LNCAP (cell line): Measurements from ENCODE around the gene CNGB1.

Source experiments
- TF ChIP-seq, protein P1 (sequence below): fragments of 450-650 bp; IDR thresholded peaks from 2 replicates; pipeline ENCODE4 v1.5.1; 2017; ENCODE audit warnings: mild to moderate bottlenecking

The CNGB1 gene

DNA sequence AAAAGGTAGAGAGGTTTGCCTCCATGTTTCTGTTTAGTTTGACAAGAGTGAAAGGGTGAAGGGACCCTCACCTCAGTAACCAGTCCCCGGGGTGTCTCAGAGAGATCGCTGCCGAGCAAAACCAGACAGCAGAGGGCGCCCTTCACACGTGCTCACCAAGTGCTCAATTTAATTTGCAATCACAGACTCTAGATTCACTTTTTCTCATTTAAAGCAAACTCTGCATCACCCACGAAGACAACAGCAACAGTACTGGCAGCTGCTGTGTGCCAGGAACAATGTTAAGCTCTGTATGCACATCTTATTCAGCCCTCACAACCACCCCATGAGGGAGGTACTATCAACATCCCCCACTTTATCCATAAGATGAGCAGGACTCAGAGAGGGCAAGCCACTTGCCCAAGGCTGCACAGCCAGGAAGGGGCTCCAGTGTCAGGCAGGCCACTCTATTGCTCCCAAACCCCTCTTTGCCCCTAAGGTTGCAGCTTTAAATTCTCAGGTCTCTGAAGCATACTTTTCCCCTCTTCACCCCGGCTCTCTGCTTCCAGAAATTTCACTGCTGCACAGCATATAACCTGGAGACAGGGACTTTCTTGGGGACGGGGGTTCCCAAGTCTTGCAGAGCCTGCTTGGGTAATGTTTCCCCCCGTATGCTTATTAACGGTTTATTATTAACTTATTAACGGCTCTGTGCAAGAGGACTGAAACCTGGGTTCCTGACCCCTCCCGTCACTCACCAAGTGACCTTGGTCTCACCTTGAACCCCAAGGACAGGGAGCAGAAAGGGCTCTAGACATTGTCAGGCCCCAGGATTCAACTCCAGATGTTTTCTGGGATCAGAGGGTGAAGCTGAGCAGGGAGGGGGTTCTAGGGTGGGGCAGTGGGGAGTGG is 70.9 kb downstream of the CNGB1 start:
- TF ChIP-seq, protein P1, sequence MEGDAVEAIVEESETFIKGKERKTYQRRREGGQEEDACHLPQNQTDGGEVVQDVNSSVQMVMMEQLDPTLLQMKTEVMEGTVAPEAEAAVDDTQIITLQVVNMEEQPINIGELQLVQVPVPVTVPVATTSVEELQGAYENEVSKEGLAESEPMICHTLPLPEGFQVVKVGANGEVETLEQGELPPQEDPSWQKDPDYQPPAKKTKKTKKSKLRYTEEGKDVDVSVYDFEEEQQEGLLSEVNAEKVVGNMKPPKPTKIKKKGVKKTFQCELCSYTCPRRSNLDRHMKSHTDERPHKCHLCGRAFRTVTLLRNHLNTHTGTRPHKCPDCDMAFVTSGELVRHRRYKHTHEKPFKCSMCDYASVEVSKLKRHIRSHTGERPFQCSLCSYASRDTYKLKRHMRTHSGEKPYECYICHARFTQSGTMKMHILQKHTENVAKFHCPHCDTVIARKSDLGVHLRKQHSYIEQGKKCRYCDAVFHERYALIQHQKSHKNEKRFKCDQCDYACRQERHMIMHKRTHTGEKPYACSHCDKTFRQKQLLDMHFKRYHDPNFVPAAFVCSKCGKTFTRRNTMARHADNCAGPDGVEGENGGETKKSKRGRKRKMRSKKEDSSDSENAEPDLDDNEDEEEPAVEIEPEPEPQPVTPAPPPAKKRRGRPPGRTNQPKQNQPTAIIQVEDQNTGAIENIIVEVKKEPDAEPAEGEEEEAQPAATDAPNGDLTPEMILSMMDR, result peak; percentile 94

DNA sequence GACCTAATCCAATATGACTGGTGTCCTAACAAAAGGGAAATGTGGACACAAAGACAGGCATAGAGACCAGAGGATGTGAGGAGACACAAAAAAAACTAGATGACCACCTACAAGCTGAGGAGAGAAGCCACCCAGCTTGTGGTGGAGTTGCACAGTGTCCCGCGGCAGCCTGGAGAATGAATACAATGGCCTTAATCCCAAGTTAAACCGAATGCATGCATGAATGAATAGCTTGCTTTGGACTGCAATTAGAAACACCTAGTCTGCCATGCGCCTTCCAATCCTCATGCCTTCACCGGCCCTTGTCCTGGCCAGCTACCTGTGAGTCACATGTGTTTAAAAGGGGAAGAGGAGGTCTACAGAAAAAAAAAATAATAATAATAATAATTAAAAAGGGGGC is 72.0 kb downstream of the CNGB1 start:
- TF ChIP-seq, protein P1, result no peak

DNA sequence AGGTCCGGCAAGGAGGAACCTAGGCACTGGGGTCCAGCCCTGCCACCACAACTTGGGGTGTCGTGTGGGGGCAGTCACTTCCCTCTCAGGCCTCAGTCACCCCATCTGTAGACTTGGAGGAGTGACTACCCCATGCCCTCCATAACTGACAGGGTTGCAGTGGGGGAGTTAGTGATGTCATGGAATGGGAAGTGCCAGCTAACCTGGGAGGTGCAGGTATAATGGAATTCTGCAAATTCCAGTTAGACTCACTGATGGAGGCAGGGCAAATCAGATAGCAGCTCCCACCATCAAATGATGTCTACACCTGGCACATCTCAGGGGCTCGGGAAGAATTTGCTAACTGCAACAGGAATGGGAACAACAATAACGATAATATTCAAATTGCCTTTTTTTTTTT is 72.9 kb downstream of the CNGB1 start:
- TF ChIP-seq, protein P1, result no peak

DNA sequence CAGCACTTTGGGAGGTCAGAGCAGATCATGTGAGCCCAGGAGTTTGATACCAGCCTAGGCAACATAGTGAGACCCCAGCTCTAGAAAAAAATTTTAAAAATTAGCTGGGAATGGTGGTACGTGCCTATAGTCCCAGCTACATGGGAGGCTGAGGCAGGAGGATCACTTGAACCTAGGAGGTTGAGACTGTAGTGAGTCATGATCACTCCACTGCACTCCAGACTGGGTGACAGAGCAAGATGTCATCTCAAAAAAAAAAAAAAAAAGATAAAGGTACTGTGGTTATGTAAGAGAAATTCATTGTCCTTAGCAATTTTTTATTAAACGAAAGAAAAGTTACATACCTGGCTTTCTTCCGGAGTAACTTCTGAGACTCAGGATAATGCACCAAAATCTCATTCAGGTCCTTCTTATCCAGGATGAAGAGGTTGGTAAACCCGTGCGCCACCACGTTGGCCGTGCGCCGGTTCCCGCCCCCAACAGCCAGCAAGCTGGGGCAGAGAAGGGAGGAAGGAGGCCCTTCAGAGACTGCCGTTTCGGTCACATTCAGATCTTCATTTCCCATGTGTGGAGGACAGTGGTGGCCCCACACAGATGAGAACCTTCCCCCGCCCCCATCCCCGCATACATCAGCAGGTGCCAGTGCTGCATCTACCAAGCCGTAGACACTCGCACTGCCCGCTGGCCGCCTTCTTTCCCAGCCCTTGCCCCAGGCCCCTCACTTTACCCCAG is 73.7 kb downstream of the CNGB1 start:
- TF ChIP-seq, protein P1, result no peak

DNA sequence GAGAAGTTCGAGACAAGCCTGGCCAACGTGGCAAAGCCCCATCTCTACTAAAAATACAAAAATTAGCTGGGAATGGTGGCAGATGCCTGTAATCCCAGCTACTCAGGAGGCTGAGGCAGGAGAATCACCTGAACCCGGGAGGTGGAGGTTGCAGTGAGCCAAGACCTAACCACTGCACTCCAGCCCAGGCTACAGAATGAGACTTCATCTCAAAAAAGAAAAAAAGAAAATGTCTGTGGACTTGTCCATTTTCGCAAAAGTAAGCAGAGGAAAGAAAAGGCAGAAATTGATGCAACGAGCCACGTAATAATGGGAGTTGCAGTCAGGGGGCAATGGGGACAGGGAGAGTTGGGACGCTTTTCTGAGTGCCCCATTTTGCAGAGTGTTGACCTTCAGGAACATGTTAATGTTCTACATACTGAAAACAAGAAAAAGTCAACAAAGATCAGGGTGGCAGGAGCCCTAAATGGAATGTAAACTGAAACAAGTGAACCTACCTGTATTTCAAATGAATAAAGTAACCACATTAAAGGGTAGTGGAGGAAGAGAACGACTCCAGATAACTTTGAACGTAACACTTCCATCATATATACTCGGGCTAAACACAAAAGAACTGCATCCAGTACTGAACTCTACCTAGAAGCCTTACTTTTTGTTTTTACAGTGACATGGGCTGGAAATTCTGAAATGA is 76.4 kb downstream of the CNGB1 start:
- TF ChIP-seq, protein P1, result no peak

DNA sequence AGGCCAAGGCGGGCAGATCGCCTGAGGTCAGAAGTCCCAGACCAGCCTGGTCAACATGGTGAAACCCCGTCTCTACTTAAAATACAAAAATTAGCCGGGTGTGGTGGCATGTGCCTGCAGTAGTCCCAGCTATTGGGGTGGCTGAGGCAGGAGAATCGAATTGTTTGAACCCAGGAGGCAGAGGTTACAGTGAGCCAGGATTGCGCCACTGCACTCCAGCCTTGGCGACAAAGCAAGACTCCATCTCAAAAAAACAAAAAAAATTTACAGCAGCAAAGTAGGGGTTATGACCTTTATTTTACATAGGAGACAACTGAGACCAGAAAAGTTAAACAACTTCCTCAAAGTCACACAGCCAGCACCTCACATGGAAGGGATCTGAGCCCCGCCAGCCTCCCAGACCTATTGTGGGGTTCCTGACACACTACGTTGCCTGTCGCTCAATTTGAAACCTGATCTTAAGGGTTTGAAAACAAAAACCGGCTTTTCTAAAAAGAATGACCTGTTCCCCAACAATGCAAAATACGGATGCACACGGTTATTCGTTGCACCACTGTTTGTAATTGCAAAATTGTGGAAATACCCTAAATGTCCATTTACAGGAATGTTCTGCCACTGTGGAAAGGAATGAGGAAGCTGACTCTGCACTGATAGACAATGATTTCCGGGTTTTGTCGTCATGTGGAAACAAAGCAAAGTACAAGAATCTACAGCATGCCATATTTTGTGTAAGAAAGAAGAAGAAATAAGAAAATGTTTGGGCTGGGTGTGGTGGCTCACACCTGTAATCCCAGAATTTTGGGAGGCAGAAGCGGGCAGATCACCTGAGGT is 77.2 kb downstream of the CNGB1 start:
- TF ChIP-seq, protein P1, result no peak

DNA sequence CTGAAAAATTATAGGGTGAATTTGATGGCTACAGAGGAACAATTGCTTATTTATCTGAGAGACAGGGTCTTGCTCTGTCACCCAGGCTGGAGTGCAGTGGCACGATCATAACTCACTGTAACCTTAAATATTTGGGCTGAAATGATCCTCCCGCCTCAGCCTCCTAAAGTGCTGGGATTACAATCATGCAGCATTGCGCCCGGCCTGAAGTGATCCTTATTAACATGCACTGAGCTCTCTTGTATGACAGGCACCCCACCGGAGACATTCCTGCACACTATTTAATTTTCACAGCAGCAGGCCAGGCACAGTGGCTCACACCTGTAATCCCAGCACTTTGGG is 77.7 kb downstream of the CNGB1 start:
- TF ChIP-seq, protein P1, result no peak
